ENCODE measurements around the gene IL17RD.

IL17RD gene

GRCh38 chr3:57112206-57112605 is 52.9 kb downstream of the IL17RD start:
- DNase-seq (ENCODE audit: low read depth): no peak
- no peak overlapping the region for H3K4me3 ChIP-seq (ENCODE audit: control insufficient read depth, low read depth, low read length)
- peak; percentile 24 for TF ChIP-seq CTCF (IDR thresholded peaks at IDR 0.05; ENCODE audit: control insufficient read depth, insufficient read depth, low read depth, low read length, missing control alignments)

DNA sequence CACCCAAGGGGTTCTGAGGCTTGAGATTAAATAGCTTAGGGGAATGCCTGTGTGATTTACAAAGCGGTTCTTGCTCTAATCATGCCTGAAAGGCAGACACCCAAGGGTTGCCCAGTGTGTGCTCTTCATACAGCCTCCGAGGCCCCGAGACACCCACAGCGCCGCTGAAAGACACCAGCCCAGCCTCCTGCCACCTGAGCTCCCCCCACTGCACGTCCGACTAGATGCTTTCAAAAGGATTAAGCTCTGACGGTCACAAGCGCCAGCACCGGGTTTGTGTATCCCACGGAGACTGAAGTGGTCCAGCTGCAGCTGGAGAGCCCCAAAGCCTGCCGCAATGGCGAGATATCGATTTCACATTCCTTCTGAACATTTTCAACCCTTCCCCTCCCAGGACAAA is 54.4 kb downstream of the IL17RD start:
- no peak for DNase-seq (ENCODE audit: low read depth)
- H3K4me3 ChIP-seq (ENCODE audit: control insufficient read depth, low read depth, low read length): no peak overlapping the region
- no peak for TF ChIP-seq CTCF (IDR thresholded peaks at IDR 0.05; ENCODE audit: control insufficient read depth, insufficient read depth, low read depth, low read length, missing control alignments)

GRCh38 chr3:57110214-57110613 is 54.9 kb downstream of the IL17RD start:
- TF ChIP-seq CTCF (IDR thresholded peaks at IDR 0.05; ENCODE audit: control insufficient read depth, insufficient read depth, low read depth, low read length, missing control alignments): no peak
- H3K4me3 ChIP-seq (ENCODE audit: control insufficient read depth, low read depth, low read length): no peak overlapping the region
- DNase-seq (ENCODE audit: low read depth): no peak

GRCh38 chr3:57109437-57110199 is 55.5 kb downstream of the IL17RD start:
- H3K4me3 ChIP-seq (ENCODE audit: control insufficient read depth, low read depth, low read length): no peak overlapping the region
- no peak for DNase-seq (ENCODE audit: low read depth)
- TF ChIP-seq CTCF (IDR thresholded peaks at IDR 0.05; ENCODE audit: control insufficient read depth, insufficient read depth, low read depth, low read length, missing control alignments): no peak

DNA sequence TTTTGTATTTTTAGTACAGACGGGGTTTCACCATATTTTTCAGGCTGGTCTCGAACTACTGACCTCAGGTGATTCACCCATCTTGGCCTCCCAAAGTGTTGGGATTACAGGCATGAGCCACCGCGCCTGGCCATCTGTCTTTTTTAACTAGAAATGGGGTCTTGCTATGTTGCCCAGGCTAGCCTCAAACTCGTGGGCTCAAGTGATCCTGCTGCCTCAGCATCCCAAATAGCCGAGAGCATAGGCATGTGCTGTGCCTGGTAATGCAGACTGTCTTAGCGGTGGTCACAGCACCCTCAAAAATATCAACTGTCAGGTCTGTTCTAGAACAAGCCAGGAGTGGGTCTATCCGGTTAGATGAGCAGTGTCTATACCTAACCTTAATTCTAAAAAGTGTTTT is 56.5 kb downstream of the IL17RD start:
- no peak for TF ChIP-seq CTCF (IDR thresholded peaks at IDR 0.05; ENCODE audit: control insufficient read depth, insufficient read depth, low read depth, low read length, missing control alignments)
- no peak overlapping the region for H3K4me3 ChIP-seq (ENCODE audit: control insufficient read depth, low read depth, low read length)
- DNase-seq (ENCODE audit: low read depth): no peak

DNA sequence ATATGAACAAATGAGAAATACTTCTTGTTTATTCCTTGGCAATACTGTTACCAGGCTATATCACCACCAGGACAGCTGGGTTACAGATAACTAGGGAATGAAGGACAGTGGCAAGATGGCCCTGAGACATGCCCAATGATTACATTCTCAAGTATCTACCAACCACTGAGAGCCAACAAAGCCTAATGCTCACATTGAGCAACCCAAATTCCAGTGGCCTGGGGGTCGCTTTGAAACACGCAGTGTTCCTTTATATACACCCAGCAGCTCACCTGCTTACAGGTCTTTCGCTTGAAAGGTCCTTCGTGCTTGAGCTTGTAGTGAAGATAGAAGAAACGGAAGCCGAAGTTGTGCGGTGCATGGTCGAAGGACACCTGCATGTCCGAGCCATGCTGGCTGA is 59.6 kb downstream of the IL17RD start:
- H3K4me3 ChIP-seq (ENCODE audit: control insufficient read depth, low read depth, low read length): no peak overlapping the region
- no peak for DNase-seq (ENCODE audit: low read depth)
- TF ChIP-seq CTCF (IDR thresholded peaks at IDR 0.05; ENCODE audit: control insufficient read depth, insufficient read depth, low read depth, low read length, missing control alignments): no peak
